ENCODE measurements around the gene LMTK2.

The LMTK2 gene

DNA sequence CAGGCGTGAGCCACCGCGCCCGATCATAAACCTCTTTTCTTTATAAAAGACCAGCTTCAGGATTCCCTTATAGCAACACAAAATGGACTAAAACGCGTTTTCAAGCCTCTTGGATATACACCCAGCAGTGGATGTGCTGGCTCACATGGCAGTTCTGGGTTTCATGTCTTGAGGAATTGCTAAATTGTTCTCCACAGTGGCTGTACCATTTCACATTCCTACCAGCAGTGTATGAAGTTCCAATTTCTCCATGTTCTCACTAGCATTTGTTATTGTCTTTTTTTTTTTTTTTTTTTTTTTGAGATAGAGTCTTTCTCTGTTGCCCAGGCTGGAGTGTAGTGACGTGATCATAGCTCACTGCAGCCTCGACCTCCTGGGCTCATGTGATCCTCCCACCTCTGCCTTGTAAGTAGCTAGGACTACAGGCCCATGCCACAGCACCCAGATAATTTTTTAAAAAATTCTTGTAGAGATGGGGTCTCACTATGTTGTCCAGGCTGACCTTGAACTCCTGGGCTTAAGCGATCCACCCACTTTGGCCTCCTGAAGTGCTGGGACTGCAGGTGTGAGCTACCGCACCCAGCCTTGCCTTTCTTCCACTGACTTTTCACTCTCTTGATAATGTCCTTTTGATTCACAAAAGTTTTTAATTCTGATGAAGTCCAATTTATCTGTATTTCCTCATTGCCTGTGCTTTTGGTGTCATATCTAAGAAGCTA lies 127.9 kb downstream of the LMTK2 start:
- DNase-seq (ENCODE audit: low read depth) = no peak

DNA sequence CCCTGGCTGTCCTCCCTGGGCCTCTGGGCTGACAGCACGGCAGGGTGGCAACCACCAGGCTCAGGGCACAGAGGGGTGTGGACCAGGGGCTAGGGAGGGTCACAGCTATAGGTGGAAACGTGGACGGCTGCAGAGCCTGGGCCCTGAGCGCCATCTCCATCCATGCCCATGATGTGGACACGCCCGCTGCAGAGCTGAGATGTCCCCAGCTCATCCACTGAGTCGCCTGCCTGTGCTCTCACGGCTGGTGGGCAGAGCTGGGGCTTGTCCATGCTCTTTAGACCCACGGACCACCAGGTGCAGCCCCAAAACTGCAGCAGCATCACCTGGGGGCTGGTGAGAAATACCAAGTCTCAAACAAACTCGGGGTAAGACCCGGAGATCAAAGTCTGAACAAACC lies 129.2 kb downstream of the LMTK2 start:
- no peak for DNase-seq (ENCODE audit: low read depth)

DNA sequence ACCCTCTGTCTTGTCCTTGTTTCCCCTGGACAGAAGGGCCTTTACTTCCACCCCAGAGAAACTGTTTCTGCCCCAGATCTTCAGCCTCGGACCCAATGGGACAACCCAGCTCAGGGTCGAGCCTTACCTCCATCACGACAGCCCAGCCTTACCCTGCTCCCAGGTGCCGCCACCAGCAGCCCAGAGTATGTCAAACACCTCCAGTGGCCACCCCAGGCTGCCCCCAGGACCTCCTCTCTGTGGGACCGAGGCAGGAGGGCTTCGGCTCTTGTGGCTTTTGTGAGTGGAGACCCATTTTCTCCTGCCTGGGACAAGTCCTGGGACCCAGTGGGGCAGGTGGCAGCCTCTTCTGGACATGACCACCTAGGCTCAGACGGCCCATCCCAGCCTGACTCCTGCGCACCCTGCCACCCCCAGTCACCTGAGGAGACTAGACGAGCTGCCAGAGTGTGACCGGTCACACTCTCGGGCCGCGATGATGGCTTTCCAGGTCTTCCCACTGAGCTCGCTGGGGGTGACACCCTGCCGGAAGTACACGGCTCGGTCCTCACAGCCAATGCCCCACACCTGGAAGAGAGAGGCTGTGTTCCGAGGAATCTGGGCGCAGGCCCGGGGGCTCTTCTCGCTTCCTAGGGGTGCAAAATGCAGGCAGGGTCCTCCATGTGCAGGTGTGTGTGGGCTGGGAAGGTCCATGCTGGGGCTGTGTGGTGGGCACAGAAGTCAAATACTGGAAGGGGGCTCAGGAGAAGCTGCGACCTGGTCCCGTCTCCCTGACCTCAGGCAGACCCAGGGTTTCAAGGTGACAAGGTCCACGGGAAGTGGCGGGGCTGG lies 129.9 kb downstream of the LMTK2 start:
- DNase-seq (ENCODE audit: low read depth) = no peak

DNA sequence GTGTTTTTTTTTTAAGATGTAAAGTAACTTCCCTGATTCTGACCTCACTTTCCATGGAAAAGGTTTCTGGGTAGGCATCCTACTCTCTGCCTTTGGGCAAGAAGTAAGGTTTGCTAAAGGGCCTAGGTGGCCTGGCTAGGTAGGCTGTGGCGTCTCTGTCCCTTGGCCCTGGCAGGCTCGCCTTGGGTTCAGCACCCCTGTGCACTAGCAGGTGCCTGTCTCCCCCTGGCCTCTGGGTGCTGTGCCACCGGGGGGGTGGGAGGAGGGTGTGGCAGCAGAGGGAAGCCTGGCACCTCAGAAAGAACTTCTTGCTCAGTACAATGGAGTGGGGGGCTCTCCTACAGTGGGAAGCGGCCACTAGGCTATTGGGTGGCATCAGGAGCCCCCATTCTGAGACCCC lies 131.4 kb downstream of the LMTK2 start:
- DNase-seq (ENCODE audit: low read depth) = no peak

DNA sequence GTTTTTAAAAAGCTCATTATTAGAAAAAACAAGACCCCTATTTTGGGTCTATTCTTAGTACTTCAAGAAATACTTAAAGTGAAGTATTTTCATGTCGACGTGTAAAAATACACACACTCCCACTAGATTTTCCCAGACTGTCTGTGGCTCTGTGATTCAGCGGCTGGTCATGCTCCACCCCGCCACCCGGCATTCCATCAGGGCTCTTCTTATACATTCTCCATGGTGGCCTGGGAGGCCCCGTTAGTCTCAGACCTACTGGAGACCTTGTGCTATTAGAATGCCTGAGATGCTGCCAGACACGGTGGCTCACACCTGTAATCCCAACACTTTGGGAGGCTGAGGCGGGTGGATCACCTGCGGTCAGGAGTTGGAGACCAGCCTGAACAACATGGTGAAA lies 132.3 kb downstream of the LMTK2 start:
- no peak for DNase-seq (ENCODE audit: low read depth)

DNA sequence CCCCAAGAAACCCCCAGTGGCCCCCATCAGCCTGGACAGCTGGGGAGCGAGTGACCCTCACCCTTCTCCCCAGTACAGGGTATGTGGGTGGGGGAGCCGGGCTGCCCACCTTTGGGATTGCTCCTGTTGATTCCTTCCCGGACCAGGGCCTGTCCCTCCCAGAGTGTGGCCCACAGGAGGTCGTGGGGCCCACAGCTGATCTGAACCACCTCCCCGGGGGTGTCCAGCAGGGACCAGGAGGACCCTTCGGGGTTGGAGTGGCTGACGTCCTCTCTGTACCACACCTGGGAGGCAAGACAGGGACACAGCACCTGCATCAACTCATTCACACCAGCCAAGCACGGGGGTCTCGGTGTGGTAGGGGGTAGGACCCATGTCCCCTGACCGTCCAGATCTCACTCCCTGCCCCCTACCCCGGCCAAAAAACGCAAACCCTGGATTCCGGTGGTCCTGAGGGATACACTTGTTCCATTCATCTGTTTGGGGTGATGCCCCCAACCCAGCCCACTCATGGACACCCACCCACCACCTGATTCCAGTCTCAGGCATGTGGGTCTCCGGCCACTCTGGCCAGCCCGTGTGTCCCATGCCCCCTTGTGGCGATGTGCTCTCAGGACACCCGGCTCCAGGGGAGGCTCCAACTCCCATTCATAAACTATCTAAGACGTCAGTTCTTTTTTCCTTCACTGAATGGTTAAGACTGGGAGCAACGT lies 134.5 kb downstream of the LMTK2 start:
- no peak for DNase-seq (ENCODE audit: low read depth)

DNA sequence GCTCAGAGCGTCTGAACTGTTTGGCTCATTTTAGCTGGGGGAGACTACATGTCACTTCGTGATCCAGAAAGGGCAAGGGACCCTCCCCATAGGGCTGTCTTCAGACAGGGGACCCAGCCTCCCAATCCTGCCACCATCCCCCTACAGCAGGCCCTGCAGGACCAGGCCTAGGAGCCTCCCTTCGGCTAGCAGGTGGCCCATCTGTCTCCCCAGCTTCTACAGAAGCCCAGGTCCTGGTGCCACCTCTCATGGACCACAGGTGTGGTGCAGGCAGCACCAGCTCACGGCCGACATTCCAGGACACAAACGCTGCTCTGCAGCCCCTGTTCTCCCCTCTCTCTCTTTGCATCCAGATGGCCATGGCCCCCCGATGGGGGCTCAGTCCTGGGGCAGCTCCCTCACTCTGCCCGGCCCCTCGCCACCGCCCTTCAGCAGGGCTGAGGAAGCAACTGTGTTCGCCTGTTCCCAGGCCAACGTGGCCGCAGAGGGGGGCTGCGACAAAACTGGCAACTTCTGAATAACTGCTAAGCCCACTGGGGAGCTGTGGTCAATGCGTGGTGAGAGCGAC lies 135.1 kb downstream of the LMTK2 start:
- no peak for DNase-seq (ENCODE audit: low read depth)

DNA sequence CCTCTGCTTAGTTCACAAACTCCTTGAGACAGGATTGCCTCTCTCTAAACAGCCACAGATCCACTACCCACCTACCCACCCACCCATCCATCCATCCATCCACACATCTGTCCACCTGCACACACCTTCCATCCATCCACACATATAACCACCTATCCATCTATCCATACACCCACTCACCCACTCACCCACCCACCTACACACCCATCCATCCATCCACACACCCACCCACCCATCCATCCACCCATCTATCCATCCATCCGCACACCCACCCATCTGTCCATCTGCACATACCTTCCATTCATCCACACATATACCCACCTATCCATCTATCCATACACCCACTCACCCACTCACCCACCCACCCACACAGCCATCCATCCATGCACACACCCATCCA lies 135.7 kb downstream of the LMTK2 start:
- DNase-seq (ENCODE audit: low read depth) = no peak

DNA sequence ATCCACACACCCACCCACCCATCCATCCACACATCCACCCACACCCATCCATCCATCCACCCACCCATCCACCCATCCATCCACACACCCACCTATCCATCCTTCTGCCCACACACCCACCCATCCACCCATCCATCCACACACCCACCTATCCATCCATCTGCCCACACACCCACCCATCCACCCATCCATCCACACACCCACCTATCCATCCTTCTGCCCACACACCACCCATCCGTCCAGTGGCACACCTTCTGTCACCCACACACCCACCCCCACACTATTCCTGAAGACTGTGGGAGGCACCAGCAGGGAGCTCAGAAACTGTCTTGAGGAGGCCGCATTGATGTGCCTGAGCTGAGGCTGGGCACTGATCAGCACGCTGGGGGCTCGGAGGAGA lies 136.3 kb downstream of the LMTK2 start:
- DNase-seq (ENCODE audit: low read depth) = no peak

DNA sequence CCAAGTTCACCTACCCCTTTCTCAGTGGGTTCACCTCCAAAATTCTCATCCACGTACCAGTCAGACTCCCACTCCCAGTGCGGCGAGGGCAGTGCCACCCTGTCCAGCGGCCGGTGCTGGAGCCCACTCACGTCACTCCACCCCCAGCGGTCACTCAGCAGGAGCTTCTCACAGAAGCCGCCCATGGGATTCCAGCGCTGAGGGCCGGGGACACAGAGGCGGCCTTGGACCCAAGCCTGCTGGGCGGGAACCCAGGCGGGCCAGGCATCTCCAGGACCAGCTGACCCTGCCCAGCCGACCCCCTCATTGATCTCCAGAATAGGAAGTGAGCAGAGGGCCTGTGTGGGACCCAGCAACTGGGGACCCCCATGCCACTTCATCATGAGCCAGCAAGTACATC lies 138.2 kb downstream of the LMTK2 start:
- DNase-seq (ENCODE audit: low read depth) = no peak

DNA sequence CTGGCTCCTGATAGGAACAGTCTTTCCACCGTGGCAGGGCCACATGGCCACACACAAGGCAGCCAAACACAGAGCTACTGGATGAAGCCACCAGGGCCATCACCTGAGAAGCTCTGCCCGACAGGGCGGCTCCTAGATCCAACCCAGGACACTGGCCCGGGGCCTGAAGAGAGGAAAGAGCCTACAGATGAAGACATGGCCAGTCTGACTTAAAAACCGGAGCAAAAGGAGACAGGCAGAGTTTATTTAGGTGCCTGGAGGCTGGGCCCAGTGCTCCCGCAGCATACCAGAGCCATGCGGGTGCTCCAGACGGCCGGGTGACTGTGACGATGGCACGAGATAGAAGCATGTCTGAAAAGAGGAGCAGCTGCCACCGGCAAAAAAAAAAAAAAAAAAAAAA lies 141.5 kb downstream of the LMTK2 start:
- no peak for DNase-seq (ENCODE audit: low read depth)

DNA sequence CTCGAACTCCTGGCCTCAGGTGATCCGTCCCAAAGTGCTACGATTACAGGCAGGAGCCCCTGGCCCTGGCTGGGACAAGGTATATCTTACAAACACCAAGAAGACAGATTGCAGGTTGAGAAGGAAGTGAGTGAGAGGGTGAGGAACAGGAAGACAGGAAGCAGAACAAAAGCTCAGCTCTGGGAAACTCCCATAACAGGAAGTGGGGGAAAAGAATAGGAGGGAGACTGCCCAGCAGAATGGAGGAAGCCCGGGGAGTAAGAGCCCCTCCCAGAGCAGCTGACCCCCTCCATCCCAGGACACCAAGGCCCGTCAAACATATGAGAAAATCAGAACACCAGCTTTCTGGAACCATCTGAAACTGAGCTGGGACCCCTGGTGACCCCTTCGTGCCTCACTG lies 142.4 kb downstream of the LMTK2 start:
- DNase-seq (ENCODE audit: low read depth) = no peak

DNA sequence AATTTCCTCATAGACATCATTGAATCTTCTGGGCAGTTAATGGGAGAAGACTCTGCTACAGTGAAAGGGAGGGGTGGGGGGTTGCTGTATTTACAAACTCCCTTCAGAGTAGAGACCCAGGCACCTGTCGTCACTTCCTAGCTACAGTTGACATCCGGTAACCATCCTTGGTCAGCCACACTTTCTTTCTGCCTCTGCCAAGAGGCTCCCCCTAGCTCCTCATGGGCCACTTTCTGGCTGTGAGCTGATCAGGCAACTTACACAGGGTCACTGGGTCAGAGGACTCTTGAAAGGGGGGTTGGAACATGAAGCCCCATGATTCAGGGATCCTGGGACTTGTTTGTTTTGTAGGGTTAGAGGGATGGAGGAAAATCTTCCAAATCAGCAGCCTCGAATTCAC lies 144.1 kb downstream of the LMTK2 start:
- no peak for DNase-seq (ENCODE audit: low read depth)

DNA sequence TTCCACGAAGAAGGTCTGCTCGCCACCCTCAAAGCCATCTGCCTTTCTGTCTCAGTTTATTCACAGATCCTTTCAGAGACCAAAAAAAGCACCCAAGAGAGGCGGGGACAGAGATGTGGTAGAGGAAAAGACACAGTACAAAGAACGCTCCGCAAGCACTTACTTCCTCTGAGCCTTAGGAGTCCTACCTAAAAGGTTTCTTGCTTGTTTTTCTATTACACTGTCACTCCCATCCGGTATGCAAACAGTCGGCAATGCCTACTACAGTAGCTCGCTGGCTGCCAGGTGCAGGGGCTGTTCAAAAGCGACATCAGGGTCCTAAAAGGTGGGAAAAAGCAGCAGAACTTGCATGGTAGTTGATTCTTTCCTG lies 144.6 kb downstream of the LMTK2 start:
- no peak for DNase-seq (ENCODE audit: low read depth)

DNA sequence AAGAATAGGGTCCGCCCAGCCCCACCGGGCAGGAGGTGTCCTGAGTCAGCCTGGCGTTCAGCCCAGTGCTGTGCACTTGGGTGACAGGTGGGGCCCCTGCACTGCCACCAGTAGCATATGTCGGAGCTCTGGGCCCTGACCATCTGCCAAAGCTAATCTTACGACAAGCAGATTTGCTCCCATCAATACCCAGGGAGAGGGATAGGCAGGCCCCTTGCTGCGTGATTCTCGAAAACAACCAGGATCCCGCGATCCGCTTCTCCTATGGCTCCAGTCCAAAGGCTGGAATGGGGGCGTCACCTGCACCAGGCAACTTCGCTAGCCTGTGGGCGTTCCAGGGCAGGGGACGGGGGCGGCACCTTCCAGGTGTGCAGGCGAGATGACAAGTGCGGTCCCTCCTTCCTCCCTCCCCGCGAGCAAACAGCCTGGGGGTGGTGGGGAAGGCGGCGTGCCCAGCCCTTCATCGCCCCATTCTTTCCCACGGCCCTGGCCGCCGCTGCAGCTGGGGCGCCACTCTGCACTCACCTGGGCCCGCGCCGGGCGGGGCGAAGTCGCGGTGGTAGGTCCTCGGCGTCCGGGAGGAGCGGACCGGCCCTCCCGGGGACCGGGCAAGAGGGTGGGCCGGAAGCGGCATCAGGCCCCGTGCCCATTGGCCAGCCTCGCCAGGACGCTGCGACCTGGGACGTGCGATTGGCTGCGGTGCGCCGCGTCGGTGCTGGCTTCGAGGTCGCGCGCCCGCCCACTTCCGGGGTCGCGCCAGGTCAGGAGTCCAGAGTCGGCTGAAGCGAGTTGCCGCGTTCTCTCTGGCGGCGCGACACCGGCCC lies 145.2 kb downstream of the LMTK2 start, which contains the start of gene TECPR1:
TECPR1 (minus strand) TSS at position 632 of the 824 bp plus-strand sequence. CDS start 6,086 bp downstream, outside the sequence.
- DNase-seq (ENCODE audit: low read depth) = peak; percentile 53

DNA sequence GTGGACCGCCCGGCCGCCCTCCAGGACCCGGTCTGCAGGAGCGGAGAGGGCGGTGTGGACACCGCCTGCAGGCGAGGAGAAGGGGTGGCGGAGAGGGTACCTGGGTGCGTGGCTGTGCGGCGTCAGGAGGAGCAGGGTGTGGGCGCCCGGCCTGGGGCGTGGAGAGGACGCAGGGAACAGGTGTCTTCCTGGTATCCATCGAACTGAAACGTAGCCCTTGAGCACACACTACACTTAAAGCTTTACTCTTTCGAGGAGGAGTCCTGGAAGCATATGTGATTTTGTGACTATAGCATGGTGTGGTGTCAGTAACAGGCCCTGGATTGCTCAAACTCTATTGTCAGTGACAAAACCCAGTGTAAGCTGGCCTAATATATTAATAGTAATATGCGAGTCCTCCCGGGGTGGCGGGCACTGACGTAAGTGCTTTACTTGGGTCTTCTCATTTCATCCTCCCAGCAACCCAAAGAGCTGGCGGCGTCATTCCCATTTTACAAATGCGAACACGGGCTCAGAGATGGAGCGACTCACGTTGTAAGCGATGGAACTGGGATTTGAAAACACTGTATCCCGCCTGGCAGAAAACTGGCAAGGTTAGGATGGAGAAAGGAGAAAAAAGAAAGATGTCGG lies 145.9 kb downstream of the LMTK2 start:
- DNase-seq (ENCODE audit: low read depth) = no peak

DNA sequence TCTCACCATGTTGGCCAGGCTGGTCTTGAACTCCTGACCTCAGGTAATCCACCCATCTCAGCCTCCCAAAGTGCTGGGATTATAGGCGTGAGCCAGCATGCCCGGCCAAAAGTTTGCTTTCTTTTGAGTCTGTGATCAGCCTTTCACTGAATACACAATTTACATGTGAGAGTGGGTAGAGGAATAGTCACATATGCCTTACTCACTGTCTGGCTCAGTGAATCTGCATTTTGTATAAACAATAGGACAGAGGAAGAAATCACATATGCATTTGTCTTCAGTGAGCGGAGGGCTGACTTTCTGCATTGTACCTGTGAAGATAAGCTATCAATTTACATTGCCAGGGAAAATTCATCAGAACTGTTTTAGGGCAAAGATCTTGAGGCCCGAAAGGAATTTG lies 147.9 kb downstream of the LMTK2 start:
- no peak for DNase-seq (ENCODE audit: low read depth)

DNA sequence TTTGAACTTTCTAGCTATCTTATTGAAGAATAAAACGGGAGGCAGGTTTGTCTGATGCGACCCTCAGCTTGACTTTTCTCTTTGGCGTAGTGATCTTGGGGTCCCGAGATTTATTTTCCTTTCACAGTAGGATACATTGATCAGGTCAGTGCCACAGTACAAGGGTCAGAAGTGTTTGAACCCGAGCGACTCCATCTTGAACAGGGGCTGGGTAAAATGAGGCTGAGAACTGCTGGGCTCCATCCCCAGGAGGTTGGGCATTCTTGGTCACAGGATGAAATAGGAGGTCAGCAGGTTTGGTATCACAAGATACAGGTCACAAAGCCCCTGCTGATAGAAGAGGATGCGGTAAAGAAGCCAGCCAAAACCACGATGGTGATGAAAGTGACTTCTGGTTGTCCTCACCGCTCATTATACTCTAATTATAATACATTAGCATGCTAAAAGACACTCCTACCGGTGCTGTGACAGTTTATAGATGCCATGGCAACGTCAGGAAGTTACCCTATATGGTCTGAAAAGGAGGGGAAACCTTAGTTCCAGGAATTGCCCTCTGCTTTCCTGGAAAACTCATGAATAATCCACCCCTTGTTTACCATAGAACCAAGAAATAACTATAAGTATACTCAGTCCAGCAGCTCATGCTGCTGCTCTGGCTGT lies 148.4 kb downstream of the LMTK2 start:
- DNase-seq (ENCODE audit: low read depth) = no peak

DNA sequence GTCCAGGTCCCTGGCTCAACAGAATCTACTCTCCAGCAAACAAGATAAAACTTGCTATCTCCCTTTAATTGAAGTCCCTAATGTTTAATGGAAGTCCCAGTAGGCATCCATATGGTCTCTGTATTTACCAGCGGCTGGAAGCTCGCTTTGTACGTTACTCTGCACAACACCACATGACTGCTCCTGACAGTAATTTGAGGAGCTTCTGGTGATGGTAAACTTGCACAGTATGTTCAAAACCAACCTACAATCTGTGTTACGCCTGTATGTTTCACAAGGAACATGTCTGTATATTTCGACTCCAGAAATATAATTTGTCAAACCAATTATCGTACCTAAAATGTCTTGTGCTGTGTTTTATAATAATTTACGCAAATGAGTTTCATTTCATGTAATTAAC lies 149.8 kb downstream of the LMTK2 start:
- DNase-seq (ENCODE audit: low read depth) = no peak

DNA sequence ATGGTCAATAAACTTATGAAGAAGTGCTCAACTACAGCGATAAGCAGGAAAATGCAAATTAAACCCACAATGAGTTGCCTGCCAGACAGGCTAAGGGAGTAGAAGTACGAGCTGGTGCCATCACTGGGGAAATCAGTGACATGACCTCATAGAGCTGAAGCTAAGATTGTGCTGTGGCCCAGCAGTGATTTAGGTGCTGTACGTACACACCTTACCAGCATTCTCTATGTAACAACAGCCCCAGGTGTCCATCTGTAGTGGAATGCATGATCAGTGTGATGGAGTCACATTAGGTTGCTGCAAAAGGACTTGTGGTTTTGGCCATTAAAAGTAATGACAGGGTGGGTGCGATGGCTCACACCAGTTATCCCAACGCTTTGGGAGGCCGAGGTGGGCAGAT lies 151.0 kb downstream of the LMTK2 start:
- no peak for DNase-seq (ENCODE audit: low read depth)

All from GM04503 (cell line).